HK-2 (cell line): ENCODE data around the gene PANK3.
"Not testable (repeated sequence)": the region's sequence is repeated elsewhere in the genome, so short reads cannot be mapped to it uniquely, and the experiment has no call there.

ENCODE experiments used
- DNase-seq: peaks from one replicate; pipeline ENCODE4 v3.0.0-alpha.2; 2018; ENCODE audit not compliant: unreplicated experiment

The PANK3 gene

DNA sequence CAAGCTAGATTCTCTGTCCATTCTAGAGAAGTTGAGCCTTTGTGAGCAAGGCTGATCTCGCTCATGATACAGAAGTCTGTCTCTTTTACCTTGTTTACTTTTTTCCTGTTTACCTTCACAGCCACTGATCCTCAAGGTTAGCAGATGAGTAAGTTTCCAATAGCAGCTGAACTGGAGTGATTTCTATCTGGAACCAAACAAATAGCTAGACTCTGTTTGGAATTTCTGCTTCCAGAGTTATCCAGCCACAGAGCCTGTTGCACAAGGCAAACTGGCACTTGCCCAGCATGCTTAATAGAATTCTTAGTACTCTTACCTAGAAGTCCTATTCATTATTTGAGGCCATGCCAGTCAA, 12.8 kb upstream of the PANK3 start:
- DNase-seq, result no peak

DNA sequence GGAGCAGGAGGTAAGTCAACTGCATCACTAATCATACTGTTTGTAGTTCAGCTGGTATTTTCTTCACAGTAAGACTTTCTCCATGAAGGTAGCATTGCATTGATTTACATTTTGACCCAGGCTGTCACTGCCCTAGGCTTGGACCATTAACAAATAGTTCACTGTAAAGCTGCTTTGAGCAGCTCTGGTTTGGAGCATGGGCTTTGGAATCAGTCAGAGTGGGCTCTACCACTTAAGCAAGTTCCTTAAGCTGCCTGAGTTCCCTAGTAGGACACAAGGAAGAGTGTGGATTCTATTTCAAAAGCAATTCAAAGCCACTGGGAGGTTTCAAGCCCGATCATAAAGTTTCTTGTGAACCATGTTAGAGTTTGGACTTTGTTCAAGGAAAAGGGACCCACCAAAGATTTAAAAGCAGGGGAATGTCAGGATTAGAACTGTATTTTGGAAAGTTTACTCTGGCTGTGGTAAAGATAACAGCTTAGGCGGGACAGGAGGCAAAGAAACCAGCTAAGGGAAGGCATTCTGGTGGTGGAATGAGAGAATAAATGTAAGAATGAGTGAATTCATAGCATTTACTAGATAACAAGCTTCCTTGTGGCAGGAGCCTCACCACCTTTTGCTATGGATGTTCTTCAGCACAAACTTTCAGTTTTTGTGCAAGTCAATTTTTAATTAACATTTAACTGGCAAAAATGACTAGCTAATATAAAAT, 12.3 kb upstream of the PANK3 start:
- no peak for DNase-seq

DNA sequence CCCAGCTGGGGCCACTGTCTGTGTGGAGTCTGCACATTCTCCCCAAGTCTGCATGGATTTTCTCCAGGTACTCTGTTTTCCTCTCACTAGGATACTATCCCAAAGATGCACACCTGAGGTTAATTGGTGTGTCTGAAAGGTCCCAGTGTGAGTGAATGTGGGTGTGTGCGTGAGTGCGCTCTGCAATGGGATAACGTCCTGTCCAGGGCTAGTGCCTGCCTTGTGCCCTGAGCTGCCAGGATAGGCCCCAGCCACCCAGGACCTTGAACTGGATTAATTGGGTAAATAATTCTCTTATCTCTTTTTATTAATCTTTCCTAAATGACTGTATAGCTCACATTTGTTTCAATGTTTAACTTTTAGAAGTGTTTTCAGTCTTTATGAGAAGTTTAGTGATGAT, 11.5 kb upstream of the PANK3 start:
- no peak for DNase-seq

DNA sequence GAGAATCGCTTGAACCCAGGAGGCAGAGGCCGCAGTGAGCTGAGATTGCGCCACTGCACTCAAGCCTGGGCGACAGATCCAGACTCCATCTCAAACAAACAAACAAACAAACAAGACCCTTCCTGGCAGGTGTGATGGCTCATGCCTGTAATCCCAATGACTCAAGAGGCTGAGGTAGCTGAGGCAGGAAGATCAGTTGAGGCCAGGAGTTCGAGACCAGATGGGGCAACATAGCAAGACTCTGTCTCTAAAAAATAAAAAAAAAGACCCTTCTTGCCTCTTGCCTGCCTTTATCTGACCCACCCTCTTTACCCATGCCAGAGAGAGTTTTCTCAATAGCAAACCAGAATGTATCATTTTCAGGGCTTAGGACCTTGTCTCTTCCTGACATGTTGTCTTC, 8.8 kb upstream of the PANK3 start:
- no peak for DNase-seq

DNA sequence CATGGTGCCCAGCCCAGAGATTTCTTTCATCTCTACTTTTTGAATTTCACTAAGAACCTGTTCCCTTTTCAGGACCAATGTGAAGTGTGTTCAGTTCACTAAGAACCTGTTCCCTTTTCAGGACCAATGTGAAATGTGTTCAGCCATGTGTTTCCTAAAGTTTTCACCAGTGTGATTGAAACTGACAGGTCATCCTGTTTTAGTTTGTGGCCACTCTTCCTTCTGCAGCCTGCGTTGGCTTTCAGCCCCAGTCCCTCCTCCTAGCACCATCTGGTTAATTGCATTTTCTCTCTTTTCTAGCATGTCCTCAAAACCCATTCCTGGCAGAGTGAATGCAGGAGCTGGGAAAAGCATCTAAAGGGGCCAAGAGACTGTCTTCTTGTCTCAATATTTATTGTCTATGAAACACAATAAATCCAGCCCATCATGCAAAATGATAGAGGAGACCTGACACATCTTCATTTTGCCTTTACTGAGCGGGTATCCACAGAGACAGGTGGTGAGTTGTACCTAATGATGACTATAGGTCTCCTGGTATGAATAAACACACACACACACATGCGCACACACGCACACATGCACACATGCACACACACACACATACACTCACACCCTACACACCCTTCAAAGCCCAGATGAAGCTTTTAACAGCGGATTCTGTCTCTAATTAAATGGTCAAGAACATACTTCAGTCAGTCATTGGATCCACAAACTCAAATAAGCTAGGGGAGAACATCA, 6.1 kb upstream of the PANK3 start:
- DNase-seq, result no peak

DNA sequence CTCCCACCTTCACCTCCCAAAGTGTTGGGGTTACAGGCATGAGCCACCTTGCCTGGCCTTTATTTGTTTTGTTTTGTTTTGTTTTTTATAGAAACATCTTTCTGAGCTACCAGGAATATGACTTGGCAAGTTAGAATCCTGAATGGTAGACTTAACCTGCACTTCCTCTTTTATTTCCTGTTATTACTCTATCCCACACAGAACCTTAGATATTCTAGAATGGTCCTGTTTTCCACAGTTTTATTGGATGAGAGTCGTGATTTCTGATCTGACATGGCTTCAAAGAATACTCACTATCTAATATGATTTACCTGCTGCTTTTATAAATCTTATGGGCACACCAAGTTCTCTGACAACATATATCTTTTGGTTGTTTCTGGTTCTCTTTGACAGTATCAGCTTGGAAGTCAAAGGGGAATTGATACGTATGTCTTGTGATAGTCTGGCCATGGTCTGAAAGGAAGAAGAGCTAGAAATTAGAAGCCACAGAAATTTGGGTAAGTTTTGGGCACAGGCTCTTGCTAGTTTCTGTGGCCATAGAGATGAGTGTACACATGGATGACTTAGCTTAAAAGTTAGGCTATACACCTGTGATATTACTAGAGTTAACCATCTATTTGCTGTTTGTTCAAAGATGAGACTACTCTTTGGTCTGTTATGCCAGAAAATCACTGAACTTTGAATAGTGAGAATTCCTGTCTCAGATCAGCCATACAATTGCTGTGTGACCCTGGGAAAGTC, 4.7 kb upstream of the PANK3 start:
- no peak for DNase-seq

DNA sequence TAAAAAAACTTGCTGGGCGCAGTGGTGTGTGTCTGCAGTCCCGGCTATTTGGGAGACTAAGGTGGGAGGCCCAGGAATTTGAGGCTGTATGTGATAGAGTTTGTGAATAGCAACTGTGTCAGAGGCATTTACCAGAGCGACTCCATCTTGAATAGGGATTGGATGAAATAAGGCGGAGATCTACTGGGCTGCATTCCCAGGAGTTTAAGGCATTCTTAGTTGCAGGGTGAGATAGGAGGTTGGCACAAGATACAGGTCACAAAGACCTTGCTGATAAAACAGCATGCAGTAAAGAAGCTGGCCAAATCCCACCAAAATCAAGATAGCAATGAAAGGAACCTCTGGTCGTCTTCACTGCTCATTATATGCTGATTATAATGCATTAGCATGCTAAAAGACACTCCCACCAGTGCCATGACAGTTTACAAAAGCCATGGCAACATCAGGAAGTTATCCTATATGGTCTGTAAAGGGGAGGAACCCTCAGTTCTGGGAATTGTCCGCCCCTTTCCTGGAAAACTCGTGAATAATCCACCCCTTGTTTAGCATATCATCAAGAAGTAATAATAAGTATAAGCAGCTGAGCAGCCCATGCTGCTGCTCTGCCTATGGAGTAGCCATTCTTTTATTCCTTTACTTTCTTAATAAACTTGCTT, 1.8 kb upstream of the PANK3 start:
- not testable (repeated sequence) for DNase-seq

DNA sequence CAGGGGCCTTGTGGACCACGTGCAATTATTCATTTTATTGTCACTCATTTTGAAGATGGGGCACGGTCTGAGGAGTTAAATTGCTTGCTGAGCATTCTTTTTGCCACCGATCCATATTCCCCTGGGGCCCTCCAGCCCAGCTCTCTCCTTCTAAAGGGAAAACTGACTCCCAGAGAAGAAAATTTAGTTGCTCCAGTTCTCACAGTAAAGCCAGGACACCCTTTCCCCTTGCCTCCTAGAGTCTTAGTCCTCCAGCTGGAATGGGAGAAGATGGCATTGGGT, 1.0 kb upstream of the PANK3 start:
- DNase-seq, result no peak

DNA sequence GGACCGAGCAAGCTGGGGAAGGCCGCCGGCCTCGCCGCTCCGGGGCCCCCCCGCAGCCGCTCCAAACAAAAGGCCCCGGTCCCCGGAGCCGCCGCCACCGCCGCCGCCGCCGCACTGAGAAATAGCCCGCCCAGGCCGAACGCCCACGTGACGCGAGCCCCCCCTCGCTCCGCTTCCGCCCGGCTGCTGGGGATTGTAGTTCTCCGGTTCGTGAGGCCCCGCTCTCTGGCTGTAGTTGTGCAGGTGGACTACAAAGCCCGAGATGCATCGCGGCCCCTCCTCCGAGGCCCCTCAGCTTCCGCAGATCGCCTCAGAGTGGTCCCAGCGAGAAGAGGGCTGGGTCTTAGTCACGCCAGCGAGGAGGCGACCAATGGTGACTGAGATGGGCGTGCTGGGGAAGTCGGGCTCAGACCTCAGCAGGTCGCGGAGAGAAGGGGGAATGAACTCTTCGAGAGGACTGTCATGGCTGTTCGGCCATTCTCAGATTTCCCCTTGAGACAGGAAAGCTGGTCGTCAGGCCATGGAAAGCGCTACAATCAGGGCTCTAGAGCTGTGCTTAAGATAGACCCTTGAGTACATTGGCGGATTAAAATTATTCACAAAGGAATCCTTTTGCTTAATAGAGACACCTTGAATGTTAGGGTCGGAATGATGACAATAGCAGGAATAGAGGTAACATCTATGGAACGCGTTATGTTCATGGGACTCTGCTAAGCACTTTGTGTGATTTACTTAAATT, 489 bp upstream of the PANK3 start:
- peak; percentile 94 for DNase-seq

DNA sequence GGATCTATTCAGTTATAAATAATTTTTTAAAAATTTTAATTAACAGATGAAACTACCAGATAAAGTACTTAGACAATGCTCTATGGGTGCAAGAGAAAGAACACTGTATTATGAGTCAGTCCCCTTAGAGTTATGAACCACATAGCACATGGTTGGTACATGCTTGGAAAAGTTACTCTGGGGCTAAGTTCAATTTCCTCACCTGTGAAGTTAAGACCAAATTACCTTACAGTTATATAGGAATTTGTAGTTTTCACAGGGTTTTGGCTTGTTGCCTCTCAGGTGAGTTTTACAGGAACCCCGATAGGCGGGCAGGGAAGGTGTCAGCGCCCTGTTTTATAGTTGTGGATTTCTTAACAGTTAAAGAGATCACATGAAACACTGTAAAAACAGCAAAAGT, 1.2 kb downstream of the PANK3 start:
- no peak for DNase-seq

DNA sequence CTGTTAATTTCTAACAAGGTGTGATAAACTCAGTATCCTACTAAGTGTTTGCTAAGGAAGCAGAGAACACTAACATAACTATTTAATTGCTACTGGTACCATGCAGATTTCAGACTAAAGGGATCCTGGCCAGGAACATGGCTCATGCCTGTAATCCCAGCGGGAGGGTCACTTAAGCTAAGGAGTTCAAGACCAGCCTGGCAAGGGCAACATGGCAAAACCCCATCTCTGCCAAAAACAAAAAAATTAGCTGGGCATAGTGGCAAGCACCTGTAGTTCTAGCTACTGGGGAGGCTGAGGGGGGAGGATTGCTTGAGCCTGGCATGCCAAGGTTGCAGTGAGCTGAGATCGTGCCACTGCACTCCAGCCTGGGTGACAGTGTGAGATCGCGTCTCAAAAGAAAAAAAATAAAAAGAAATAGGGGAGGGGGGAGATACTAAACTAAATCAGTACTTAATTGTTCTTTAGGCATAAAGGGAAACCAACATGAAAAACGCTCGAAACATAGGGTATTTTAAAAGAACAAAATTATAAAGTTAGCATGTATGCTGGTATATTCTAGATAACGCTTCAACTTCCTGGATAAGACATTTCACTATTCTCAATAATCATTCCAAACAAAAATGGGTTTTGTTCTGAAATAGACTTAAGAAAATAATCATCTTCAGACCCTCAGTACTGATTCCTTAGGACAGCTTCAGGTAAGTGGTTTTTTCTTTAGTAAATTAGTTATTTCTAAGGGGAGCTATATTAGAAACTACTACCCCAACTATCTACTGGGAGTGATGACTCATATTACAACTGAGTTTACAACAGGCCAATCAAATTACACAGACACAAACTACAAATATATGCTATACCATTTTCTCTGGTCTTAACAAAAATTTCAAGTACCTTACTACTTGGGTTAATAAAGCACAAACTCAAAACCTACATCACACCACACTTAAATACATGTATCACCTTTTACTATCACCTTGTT, 3.5 kb downstream of the PANK3 start:
- DNase-seq, result no peak

DNA sequence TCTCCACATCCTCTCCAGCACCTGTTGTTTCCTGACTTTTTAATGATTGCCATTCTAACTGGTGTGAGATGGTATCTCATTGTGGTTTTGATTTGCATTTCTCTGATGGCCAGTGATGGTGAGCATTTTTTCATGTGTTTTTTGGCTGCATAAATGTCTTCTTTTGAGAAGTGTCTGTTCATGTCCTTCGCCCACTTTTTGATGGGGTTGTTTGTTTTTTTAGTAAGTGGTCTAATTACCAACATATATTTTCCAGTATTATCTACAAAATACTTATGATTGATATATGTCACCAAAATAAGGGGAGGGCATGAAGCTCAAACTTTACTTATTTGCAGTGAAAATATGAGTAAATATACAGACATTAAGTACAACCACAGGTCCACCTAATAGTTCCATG, 5.0 kb downstream of the PANK3 start:
- not testable (repeated sequence) for DNase-seq

DNA sequence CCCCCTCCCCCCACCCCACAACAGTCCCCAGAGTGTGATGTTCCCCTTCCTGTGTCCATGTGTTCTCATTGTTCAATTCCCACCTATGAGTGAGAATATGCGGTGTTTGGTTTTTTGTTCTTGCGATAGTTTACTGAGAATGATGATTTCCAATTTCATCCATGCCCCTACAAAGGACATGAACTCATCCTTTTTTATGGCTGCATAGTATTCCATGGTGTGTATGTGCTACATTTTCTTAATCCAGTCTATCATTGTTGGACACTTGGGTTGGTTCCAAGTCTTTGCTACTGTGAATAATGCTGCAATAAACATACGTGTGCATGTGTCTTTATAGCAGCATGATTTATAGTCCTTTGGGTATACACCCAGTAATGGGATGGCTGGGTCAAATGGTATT, 5.5 kb downstream of the PANK3 start:
- not testable (repeated sequence) for DNase-seq

DNA sequence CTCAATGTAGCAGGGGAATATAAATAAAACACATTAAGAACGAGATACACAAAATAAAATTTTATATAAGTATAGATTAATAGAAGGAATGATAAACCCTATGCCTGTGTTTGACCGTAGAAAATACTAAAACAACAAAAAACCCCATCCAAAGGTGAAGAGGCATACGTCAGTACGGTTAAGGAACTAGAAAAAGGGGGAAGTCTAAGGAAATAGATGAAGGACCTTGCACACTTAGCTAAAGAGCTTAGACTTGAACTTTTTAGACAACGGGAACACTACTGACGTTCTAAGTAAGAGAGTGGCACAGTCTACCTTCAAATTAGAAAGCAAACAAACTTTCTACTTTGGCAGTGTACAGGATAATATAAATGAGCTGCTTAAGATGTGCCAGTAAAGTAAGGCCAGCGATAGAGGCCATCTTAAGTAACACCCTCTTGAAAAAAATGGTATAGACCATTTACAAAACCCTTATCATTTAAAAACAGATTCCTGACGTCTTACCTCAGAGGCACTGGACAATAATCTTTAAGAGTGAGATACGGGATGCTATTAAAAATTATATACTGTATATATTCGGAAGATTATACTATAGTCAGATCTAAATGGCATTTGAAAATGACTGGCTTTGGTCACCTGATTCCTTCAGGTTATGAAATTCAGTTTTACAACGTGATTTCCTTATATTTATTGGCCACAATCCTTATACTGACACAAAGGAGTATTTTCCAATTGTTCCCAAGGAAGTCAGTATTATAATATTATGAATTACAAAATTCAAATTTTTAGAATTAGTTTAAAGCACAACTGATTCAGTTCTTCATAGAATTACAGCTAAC, 8.5 kb downstream of the PANK3 start:
- DNase-seq, result no peak

DNA sequence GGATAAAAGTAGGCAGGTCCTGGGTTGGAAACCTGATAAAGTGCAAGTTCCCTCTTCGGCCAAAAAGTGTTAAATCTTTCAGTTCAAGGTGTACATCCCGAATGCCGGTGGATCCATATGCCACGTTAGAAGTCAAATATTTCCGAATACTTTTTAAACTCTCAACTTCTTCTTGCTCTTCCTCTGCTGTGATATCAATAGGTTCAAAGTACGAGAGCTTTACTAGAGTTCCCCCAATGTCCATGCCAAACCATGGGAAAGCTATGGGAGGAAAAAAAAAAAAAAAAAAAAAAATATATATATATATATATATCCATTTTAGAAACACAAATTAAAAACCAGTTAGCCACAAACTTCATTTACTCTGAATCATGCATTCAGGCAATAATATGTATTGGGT, 10.4 kb downstream of the PANK3 start:
- no peak for DNase-seq

DNA sequence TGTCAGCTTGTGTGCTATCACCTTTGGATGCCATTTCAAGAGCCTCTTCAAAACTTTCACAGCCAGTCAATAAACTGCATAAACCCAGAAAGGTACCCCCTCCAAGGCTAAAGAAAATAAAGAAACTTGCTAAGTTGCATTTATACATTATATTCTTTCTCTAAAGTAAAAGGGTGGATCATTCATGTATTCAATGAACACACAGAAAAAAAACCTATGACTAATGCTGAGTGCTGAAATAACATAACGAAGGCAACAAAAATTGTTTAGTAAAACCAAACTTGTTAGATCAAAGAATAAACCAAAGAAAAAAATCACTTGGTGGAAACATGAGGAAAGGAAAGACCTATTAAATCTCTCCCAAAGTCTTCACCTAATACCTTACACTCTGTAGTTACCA, 15.2 kb downstream of the PANK3 start:
- DNase-seq, result no peak

DNA sequence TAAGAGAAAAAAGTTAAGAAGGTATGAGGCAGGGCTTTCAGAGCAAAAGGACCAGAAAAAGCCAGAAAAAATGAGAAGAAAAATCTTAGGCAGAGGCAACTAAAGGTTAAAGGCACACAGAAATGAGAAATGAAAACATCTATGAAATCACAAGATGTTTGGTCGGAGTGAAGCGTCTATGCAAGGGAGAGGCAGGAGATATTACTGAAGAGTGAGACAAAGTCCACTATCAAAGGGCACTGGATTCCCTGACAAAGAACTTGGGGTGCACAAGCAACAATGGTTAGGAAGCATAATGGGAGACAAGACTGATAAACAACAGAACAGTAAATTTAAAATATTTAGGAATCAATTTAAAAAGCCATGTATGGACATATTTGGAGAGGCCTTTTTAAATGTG, 16.9 kb downstream of the PANK3 start:
- no peak for DNase-seq

DNA sequence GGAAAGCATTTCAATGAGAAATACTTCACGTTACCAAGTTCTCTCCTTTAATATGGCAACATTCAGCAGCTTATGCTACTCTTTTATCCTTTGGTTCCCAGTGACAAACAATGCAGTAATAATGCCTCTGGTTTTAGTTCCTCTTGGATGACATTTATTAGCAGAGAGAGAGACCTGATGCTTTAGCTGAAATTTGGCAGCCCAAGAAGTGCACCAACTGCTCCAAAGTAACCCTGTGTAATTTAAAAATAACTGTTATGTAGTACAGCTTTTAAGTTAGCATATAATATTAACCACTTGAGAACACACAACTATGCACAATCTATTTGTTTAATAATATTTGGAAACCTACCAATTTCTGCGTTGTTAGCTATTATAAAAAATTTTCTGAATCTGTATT, 21.8 kb downstream of the PANK3 start:
- no peak for DNase-seq

DNA sequence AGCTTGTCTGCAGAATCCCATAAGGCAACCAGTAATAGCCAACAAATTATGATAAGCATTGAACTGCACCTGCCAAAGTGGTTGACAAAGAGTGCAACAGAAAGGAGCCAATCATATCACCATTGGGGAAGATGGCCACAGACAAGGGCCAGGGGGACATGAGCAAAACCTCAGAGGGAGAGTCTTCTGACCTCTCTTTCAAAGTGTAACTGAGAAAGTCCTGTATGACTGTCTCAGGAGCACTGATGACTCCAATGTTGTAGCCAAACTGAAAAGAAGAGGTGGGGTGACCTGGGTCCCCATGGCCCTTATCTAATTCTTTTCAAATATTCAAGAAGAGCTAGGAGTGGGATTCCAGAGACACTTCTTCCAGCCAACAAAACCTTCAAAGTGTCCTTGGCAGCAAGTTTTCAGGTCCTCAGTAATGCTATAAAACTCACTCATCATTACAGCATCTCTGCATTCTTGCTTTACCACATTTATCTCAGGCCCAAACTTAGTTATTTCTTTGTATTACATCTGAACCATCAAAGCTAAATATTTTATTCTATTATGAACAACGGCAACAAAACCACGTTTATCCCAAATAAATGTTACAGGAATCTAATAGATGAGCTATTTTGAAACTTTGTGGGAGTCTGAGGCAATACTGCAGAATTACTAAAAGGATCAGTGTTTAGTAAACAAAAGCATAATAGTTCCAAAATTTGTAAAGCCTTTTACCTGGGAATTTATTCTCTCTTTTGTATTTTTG, 25.6 kb downstream of the PANK3 start:
- no peak for DNase-seq
